GM06990 (cell line): ENCODE results near the gene CD164L2.

Experiments
- DNase-seq: peaks from one replicate; pipeline ENCODE4 v3.0.0-alpha.2; 2011; ENCODE audit not compliant: insufficient read length; ENCODE audit errors: extremely low read depth
- H3K27me3 ChIP-seq: replicated peaks from 2 replicates; pipeline ENCODE4 v1.6.0; 2011; ENCODE audit warnings: low read length; ENCODE audit not compliant: control insufficient read depth, insufficient read depth
- H3K36me3 ChIP-seq: 2 replicates; pipeline ENCODE4 v1.5.1; 2011; ENCODE audit warnings: low read length; ENCODE audit not compliant: control insufficient read depth, insufficient read depth
- H3K4me3 ChIP-seq: replicated peaks from 2 replicates; pipeline ENCODE4 v1.5.1; 2011; ENCODE audit warnings: low read depth, mild to moderate bottlenecking, control low read depth, low read length
- TF ChIP-seq, protein P1 (sequence below): IDR thresholded peaks from 2 replicates; pipeline ENCODE4 v1.5.1; 2011; ENCODE audit warnings: low read length, control low read depth, mild to moderate bottlenecking, inconsistent platforms; ENCODE audit not compliant: insufficient read depth, poor library complexity, severe bottlenecking

CD164L2 gene

GRCh38 chr1:27350663-27351540, 32.2 kb downstream of the CD164L2 start:
- no peak for DNase-seq
- no peak overlapping the region for H3K4me3 ChIP-seq
- TF ChIP-seq, protein P1, sequence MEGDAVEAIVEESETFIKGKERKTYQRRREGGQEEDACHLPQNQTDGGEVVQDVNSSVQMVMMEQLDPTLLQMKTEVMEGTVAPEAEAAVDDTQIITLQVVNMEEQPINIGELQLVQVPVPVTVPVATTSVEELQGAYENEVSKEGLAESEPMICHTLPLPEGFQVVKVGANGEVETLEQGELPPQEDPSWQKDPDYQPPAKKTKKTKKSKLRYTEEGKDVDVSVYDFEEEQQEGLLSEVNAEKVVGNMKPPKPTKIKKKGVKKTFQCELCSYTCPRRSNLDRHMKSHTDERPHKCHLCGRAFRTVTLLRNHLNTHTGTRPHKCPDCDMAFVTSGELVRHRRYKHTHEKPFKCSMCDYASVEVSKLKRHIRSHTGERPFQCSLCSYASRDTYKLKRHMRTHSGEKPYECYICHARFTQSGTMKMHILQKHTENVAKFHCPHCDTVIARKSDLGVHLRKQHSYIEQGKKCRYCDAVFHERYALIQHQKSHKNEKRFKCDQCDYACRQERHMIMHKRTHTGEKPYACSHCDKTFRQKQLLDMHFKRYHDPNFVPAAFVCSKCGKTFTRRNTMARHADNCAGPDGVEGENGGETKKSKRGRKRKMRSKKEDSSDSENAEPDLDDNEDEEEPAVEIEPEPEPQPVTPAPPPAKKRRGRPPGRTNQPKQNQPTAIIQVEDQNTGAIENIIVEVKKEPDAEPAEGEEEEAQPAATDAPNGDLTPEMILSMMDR = no peak
- no peaks in the 10 kb centered on the region for H3K27me3 ChIP-seq
- peaks cover 6% of the 10 kb centered on the region for H3K36me3 ChIP-seq

DNA sequence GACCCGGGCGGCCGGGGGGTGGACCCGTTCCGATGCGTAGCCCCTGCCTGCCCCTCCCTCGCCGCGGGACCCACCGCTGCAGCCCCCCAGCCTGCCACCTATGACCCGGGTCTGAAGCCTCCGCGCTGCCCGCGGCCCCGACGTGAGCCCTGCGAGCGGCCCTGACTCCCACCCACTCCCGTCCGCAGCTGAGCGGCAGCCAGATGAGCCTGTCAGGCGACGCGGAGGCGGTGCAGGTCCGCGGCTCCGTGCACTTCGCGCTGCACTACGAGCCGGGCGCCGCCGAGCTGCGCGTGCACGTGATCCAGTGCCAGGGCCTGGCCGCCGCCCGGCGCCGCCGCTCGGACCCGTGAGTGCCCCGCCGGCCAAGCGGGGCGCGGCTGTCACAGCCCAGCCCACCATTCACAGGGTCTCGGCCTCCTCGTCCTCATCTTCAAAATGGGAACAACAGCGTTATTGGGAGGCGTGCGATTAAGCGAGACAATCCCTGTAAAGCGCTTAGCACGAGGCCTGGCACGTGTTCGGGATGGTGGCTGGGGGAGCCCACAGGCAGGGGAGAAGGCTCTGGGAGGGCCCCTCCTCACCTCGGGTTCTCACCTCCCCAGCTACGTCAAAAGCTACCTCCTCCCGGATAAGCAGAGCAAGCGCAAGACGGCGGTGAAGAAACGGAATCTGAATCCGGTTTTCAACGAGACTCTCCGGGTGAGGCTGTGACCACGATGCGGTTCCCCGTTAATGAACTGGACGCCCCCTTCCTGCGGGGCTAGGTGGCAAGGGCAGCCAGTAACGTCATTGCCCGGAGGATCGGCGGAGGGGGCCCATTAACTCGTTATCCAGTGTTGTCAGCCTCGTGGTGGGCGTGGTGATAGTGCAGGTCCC, 33.1 kb downstream of the CD164L2 start:
- no peak for DNase-seq
- no peak overlapping the region for H3K4me3 ChIP-seq
- TF ChIP-seq, protein P1 = no peak
- no peaks in the 10 kb centered on the region for H3K27me3 ChIP-seq
- H3K36me3 ChIP-seq = peaks cover 6% of the 10 kb centered on the region

DNA sequence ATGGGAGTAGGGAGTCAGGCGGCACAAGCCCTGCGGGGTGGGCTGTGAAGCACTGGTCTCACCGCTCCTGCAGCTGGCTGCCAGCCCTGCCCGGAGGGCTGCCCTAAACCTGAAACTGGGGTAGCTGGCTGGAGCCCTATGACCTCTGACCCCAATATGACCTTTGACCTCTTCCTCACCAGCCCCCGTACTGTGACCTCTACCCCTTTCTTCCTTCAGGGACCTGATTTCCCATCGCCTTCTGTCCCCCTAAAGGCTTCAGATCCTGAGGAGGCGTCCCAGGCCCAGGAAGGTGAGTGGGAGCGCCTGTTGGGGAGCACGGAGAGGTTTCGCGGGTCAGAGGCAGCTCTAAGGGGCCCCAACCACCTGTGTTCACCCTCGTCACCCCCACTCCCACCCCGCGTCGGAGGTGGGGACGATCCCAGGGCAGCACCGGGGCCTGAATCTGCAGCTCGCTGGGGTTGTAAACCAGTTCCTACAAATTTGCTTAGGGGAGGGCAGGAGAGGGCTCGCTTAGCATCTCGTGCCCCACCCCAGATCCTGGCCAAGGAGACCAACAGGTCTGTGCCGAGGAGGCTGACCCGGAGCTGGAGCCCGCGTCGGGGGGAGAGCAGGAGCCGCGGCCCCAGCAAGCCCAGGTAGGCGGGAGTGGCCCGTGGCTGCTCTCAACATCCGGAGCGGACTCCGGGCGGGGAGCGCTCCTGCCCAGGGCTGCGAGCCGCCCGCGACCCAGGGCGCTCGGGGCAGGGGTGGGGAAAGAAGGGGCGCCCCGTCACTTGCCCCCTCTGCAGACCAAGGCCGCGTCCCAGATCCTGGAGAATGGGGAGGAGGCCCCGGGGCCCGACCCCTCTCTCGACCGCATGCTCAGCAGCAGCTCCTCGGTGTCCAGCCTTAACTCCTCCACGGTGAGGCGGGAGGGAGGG, 34.0 kb downstream of the CD164L2 start:
- TF ChIP-seq, protein P1 = no peak
- no peak for DNase-seq
- H3K4me3 ChIP-seq = no peak overlapping the region
- no peaks in the 10 kb centered on the region for H3K27me3 ChIP-seq
- H3K36me3 ChIP-seq = peaks cover 6% of the 10 kb centered on the region

DNA sequence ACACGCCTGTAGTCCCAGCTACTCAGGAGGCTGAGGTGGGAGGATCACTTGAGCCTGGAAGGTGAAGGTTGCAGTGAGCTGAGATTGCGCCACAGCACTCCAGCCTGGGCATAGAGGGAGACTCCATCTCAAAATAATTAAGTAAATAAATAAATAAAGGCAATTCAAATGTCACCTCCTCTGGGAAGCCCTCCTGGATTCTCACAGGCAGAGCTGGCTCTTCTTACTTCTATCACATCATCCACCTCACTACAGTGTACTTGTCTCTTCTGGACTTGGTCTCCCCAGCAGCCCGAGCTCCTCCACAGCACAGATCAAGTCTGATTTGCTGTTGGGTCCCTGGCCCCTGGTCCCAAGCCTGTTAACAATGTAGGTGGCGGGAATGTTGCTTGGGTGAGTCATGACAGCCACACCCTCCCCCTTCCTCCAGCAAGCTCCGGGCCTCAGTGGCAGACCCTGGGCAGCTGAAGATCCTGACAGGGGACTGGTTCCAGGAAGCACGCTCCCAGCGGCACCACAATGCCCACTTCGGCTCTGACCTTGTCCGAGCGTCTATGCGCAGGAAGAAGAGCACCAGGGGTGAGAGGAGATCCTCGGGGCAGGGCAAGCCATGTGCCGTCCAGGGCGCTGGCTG, 36.0 kb downstream of the CD164L2 start:
- TF ChIP-seq, protein P1 = no peak
- H3K27me3 ChIP-seq = no peaks in the 10 kb centered on the region
- H3K4me3 ChIP-seq = no peak overlapping the region
- H3K36me3 ChIP-seq = peaks cover 6% of the 10 kb centered on the region
- DNase-seq = no peak

DNA sequence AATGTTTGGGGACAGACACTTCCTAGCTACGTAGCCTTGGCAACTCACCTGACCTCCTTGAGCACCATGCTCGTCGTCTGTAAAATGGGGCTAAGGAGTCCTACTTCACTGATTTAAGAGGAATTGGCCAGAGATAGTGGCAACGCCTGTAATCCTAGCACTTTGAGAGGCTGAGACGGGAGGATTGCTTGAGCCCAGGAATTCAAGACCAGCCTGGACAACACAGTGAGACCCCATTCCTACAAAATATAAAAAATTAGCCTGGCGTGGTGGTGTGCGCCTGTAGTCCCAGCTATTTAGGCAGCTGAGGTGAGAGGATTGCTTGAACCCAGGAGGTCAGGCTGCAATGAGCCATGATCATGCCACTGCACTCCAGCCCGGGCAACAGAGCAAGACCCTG, 36.8 kb downstream of the CD164L2 start:
- H3K36me3 ChIP-seq = peaks cover 6% of the 10 kb centered on the region
- TF ChIP-seq, protein P1 = no peak
- H3K4me3 ChIP-seq = no peak overlapping the region
- no peak for DNase-seq
- H3K27me3 ChIP-seq = no peaks in the 10 kb centered on the region
